ENCODE data around the gene SPEM1.

The SPEM1 gene

GRCh38 chr17:7418472-7419152 is 1.5 kb upstream of the SPEM1 start:
- DNase-seq (ENCODE audit: low read depth): no peak
- no peak for TF ChIP-seq CTCF (IDR thresholded peaks at IDR 0.05; ENCODE audit: low read length, missing control alignments)
- H3K4me3 ChIP-seq (replicated peaks; ENCODE audit: low read depth, low read length): no peak overlapping the region

DNA sequence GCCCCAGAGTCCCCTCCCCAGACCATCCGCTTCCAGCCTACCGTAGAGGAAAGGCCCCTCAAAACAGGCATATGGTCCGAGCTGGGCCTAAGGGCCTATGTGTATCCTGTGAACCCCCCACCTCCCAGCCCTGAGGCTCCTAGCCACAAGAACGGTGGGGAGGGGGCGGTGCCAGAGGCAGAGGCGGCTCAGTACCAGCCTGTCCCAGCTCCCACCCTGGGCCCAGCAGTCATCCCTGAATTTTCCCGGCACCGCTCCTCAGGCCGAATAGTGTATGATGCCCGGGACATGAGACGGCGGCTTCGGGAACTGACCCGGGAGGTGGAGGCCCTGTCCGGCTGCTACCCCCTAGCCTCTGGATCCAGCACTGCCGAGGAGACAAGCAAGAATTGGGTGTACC is 1.1 kb downstream of the SPEM1 start:
- no peak for DNase-seq (ENCODE audit: low read depth)
- no peak overlapping the region for H3K4me3 ChIP-seq (replicated peaks; ENCODE audit: low read depth, low read length)
- TF ChIP-seq CTCF (IDR thresholded peaks at IDR 0.05; ENCODE audit: low read length, missing control alignments): no peak

DNA sequence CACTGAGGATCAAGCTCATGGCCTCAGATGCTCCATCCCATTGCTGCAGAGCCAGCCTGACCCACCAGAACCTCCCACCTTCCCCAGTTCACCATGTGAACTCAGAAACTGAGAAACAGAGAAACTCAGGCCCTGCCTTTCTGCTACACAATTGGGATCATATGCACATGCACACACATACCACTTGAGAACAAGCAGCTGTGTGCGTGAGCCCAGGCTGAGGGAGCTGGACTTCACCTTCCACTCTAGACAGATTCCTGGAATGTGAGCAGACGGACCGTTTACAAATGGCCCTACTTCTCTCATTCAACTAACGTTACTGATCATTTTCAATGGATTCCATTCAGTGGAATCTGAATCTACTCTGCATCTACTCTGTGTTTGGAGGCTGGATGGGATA is 3.6 kb downstream of the SPEM1 start:
- TF ChIP-seq CTCF (IDR thresholded peaks at IDR 0.05; ENCODE audit: low read length, missing control alignments): no peak
- no peak for DNase-seq (ENCODE audit: low read depth)
- H3K4me3 ChIP-seq (replicated peaks; ENCODE audit: low read depth, low read length): no peak overlapping the region

DNA sequence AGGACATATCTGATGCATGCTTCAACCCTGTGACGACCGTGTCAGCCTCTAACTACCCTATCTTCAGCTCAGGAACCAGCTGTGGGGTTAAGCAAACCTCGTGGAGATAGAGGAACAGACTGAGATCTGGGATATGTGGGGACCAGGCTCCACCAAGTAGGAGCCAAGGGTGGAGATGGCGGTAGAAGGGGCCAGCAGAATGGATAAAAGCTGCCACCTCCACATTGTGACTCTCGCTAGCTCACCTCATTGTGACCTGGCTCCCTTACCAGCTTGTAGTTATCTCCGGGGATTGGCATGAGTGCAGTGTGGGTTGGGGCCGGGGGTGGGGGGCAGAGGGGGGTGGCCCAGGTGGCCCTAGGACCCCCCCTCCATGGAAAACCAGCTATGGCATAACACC is 5.2 kb downstream of the SPEM1 start, which contains the start of gene SPEM2:
Gene SPEM2, plus strand, starts transcription at position 301 of the 400 bp plus-strand sequence. Its CDS starts 73 bp downstream, at position 374.
- TF ChIP-seq CTCF (IDR thresholded peaks at IDR 0.05; ENCODE audit: low read length, missing control alignments): no peak
- no peak within 1 kb of the TSS for H3K4me3 ChIP-seq (replicated peaks; ENCODE audit: low read depth, low read length)
- no peak for DNase-seq (ENCODE audit: low read depth)

GRCh38 chr17:7425756-7426155 is 5.6 kb downstream of the SPEM1 start:
- DNase-seq (ENCODE audit: low read depth): no peak
- H3K4me3 ChIP-seq (replicated peaks; ENCODE audit: low read depth, low read length): no peak overlapping the region

GRCh38 chr17:7426203-7426863 is 6.2 kb downstream of the SPEM1 start:
- no peak for DNase-seq (ENCODE audit: low read depth)
- TF ChIP-seq CTCF (IDR thresholded peaks at IDR 0.05; ENCODE audit: low read length, missing control alignments): no peak
- no peak overlapping the region for H3K4me3 ChIP-seq (replicated peaks; ENCODE audit: low read depth, low read length)

More at GRCh38 chr17:7425756-7426155, 5.6 kb downstream of the SPEM1 start:
- no peak for TF ChIP-seq CTCF (IDR thresholded peaks at IDR 0.05; ENCODE audit: low read length, missing control alignments)
